Endothelial cell of umbilical vein (primary cell): ENCODE measurements around the gene TULP4. TPM values are rescaled to one million over a fixed set of nuclear protein-coding genes. Genes with fewer than 3 reads are reported as not detected.

Experiments used
- BruUV-seq: library from RNA; stranded (reverse); fragments of 400-500 nt; replicated peaks from 2 replicates; lab custom pipeline; 2021; lab: Mats Ljungman, UMichigan
- CTCF ChIA-PET: fragments of 300-600, 350-600 bp; sonication (Branson Sonifier 250); formaldehyde crosslinking; loops from one replicate; lab custom pipeline; 2021; ENCODE audit warnings: antibody characterized with exemption, inconsistent platforms; lab: Charles Lee
- POLR2A ChIA-PET: fragments of 300-600, 350-600 bp; sonication (Branson Sonifier 250); formaldehyde crosslinking; loops from one replicate; lab custom pipeline; 2021; ENCODE audit warnings: antibody characterized with exemption, inconsistent platforms; lab: Charles Lee
- DNase-seq: peaks from one replicate; pipeline ENCODE4 v3.0.0-alpha.2; 2011; ENCODE audit warnings: low read depth, low spot score
- FAIRE-seq: peaks from 2 replicates; lab custom pipeline; 2011; peaks lifted over from hg19 to GRCh38; lab: Jason Lieb, UNC
- H2AFZ ChIP-seq: 2 replicates; pipeline ENCODE4 v1.6.0; 2012; ENCODE audit warnings: low read depth, low read length, control low read depth, inconsistent platforms
- H3K27ac ChIP-seq: 2 replicates; pipeline ENCODE4 v1.5.1; 2011; ENCODE audit warnings: low read depth, mild to moderate bottlenecking, control low read depth, low read length, moderate library complexity; ENCODE audit not compliant: insufficient read depth
- H3K27me3 ChIP-seq, 2 experiments: 2 replicates each; pipeline versions ENCODE4 v1.6.0 to v1.6.1; 2011; ENCODE audit warnings: low read length in 2 of 2, mixed read lengths in 1 of 2; ENCODE audit not compliant: control insufficient read depth in 2 of 2, insufficient read depth in 2 of 2
- H3K36me3 ChIP-seq, 2 experiments: 2 replicates in 1 of 2; 3 replicates in 1 of 2; pipeline ENCODE4 v1.5.1; 2011; ENCODE audit warnings: low read length in 2 of 2, mild to moderate bottlenecking in 1 of 2, moderate library complexity in 1 of 2; ENCODE audit not compliant: control insufficient read depth in 2 of 2, insufficient read depth in 2 of 2; ENCODE audit errors: extremely low read depth in 1 of 2
- H3K4me1 ChIP-seq: 3 replicates; pipeline ENCODE4 v1.5.1; 2011; ENCODE audit warnings: mild to moderate bottlenecking, low read length; ENCODE audit not compliant: control insufficient read depth, insufficient read depth; ENCODE audit errors: extremely low read depth
- H3K4me2 ChIP-seq: 2 replicates; pipeline ENCODE4 v1.6.1; 2011; ENCODE audit warnings: low read length, control low read depth, mixed read lengths; ENCODE audit not compliant: insufficient read depth
- H3K4me3 ChIP-seq, 3 experiments: fragments of 200-600 bp in 1 of 3; sonication (generic), shearing (Covaris generic) in 1 of 3; replicated peaks in 1 of 3; 2 replicates each; pipeline ENCODE4 v1.5.1; 2011 to 2016; ENCODE audit warnings: control low read depth in 3 of 3, low read length in 3 of 3, mild to moderate bottlenecking in 2 of 3, inconsistent platforms in 1 of 3, low read depth in 1 of 3, moderate library complexity in 1 of 3; ENCODE audit not compliant: insufficient read depth in 1 of 3
- H3K79me2 ChIP-seq: 2 replicates; pipeline ENCODE4 v1.6.0; 2012; ENCODE audit warnings: low read length, inconsistent platforms; ENCODE audit not compliant: control insufficient read depth, insufficient read depth
- H3K9ac ChIP-seq: replicated peaks from 2 replicates; pipeline ENCODE3; 2011; ENCODE audit warnings: low read length, control low read depth; ENCODE audit not compliant: insufficient read depth; ENCODE audit errors: extremely low read depth
- H3K9me1 ChIP-seq: replicated peaks from 3 replicates; pipeline ENCODE4 v1.6.0; 2011; ENCODE audit warnings: mild to moderate bottlenecking, low read length; ENCODE audit not compliant: control insufficient read depth, insufficient read depth; ENCODE audit errors: extremely low read depth
- H3K9me3 ChIP-seq: replicated peaks from 2 replicates; pipeline ENCODE4 v1.5.1; 2012; ENCODE audit warnings: low read length, inconsistent platforms; ENCODE audit not compliant: control insufficient read depth, insufficient read depth
- H4K20me1 ChIP-seq: replicated peaks from 2 replicates; pipeline ENCODE3; 2011; ENCODE audit warnings: mild to moderate bottlenecking, low read length; ENCODE audit not compliant: control insufficient read depth, insufficient read depth; ENCODE audit errors: extremely low read depth
- CTCF ChIP-seq, 2 donors: IDR thresholded peaks; 1 replicate in 1 of 2; 2 replicates in 1 of 2; pipeline ENCODE4 v1.5.1; 2011; ENCODE audit warnings: low read length in 2 of 2, mild to moderate bottlenecking in 2 of 2, moderate library complexity in 2 of 2, control low read depth in 1 of 2, inconsistent platforms in 1 of 2, low read depth in 1 of 2; ENCODE audit not compliant: insufficient read depth in 1 of 2; ENCODE audit errors: extremely low read depth in 1 of 2
- EZH2 ChIP-seq: IDR thresholded peaks from 2 replicates; pipeline ENCODE4 v1.6.1; 2012; ENCODE audit warnings: borderline replicate concordance, low read depth, mild to moderate bottlenecking, moderate library complexity, low read length, inconsistent platforms; ENCODE audit not compliant: severe bottlenecking
- FOS ChIP-seq: IDR thresholded peaks from 2 replicates; pipeline ENCODE4 v1.6.1; 2011; ENCODE audit warnings: mild to moderate bottlenecking, low read length, moderate library complexity, borderline replicate concordance; ENCODE audit not compliant: insufficient read depth
- GATA2 ChIP-seq: IDR thresholded peaks from 2 replicates; pipeline ENCODE4 v1.7.0; 2011; ENCODE audit warnings: low read depth, mild to moderate bottlenecking, moderate library complexity, mixed read lengths, low read length; ENCODE audit not compliant: insufficient read length, insufficient read depth
- JUN ChIP-seq: IDR thresholded peaks from 2 replicates; pipeline ENCODE4 v1.6.1; 2011; ENCODE audit warnings: borderline replicate concordance, low read depth; ENCODE audit not compliant: insufficient read length, insufficient read depth
- MAX ChIP-seq: IDR thresholded peaks from 2 replicates; pipeline ENCODE4 v1.6.1; 2011; ENCODE audit not compliant: insufficient read depth, insufficient read length
- MYC ChIP-seq: IDR thresholded peaks from one replicate; pipeline ENCODE4 v1.6.1; 2011; ENCODE audit warnings: mild to moderate bottlenecking, low read depth, low read length
- POLR2A ChIP-seq: IDR thresholded peaks from 2 replicates; pipeline ENCODE4 v1.6.1; 2012; ENCODE audit warnings: low read depth, mild to moderate bottlenecking, control low read depth, low read length
- POLR2AphosphoS5 ChIP-seq: IDR thresholded peaks from 2 replicates; pipeline ENCODE4 v1.6.1; 2012; ENCODE audit warnings: low read depth, mild to moderate bottlenecking, control low read depth, low read length, moderate library complexity; ENCODE audit not compliant: insufficient read depth
- dilution Hi-C: fragments of 300-500 bp; cut with MboI; formaldehyde crosslinking; loops from one replicate; pipeline ENCODE4 v1.15.0; 2019; ENCODE audit warnings: low sequenced_read_pairs; ENCODE audit not compliant: extremely low pct_ligation_motif_present
- intact Hi-C: fragments of 100-400 bp; cut with micrococcal nuclease; formaldehyde crosslinking; loops from one replicate; pipeline ENCODE4 v1.10.0; 2022
- polyA plus RNA-seq, 4 experiments: library from polyadenylated mRNA; depleted of rRNA in 3 of 4; stranded (reverse) in 3 of 4; unstranded in 1 of 4; fragments of >200 nt; gene quantifications; 2 replicates each; pipeline versions ENCODE4 v1.2.1 to v1.2.3, GENCODE V29; 2011 to 2012; ENCODE audit warnings: missing spikeins in 1 of 4
- total RNA-seq: library from RNA; stranded (reverse); gene quantifications from 2 replicates; pipeline ENCODE4 v1.2.3, GENCODE V29; 2021

Gene TULP4
- total and polyA plus RNA-seq, 2 donors (not counting 3 experiments of a cell fraction or from before 2014, with no cell fraction given) = 10.8 to 55.1 TPM

DNA sequence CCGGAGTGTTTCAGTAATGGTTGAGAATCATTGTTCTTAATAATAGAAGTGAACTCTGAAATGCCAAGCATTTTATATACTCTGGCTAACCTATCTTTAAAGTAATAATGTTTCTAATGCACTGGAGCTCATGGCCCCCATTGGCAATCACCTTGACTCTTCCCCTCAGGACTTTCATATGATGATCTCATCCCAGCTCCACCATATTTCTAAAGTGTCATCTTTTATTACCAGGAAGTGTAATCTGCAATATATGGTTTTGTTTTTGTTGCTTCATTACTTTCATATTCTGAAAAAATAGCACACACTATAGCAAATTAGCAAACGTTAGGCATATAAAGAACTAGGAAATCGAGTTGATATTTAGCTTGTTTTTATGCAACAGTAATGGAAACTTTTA is 60.3 kb downstream of the TULP4 start:
- no peaks in the 10 kb centered on the region for H3K27me3 ChIP-seq
- H3K36me3 ChIP-seq = no peaks in the 10 kb centered on the region
- no peaks in the 10 kb centered on the region for H3K79me2 ChIP-seq
- dilution Hi-C loops (no loop called here), intact Hi-C loops (no loop called here)
- H2AFZ ChIP-seq = no peak overlapping the region
- H4K20me1 ChIP-seq = no peaks in the 10 kb centered on the region
- FAIRE-seq (no peak), DNase-seq (no peak)
- no peak for TF ChIP-seq GATA2
- TF ChIP-seq MYC = no peak
- no peak for TF ChIP-seq EZH2
- TF ChIP-seq FOS = no peak
- TF ChIP-seq JUN = no peak
- TF ChIP-seq MAX = no peak
- TF ChIP-seq POLR2A = no peak
- no peak for TF ChIP-seq POLR2AphosphoS5
- no peak for TF ChIP-seq CTCF (IDR thresholded peaks at IDR 0.05; ENCODE audit: extremely low read depth in 1 of 2, insufficient read depth in 1 of 2, low read depth in 1 of 2, low read length in 2 of 2)
- H3K4me3 ChIP-seq = no peak overlapping the region
- ChIA-PET POLR2A (no interaction called here), CTCF (interaction anchor here (0.6 kb wide), 1 partner anchor 333 kb away, joined by 3 read pairs; no protein-coding TSS in a partner anchor)
- no peak overlapping the region for H3K27ac ChIP-seq
- no peaks in the 10 kb centered on the region for H3K4me1 ChIP-seq
- H3K9ac ChIP-seq = no peak overlapping the region
- no TSS peak for BruUV-seq
- no peaks in the 10 kb centered on the region for H3K9me1 ChIP-seq
- no peak overlapping the region for H3K4me2 ChIP-seq
- H3K9me3 ChIP-seq = no peaks in the 10 kb centered on the region
